Bone marrow (tissue), 2 donors: ENCODE results near the gene EPHA8.

Source experiments
- DNase-seq, 2 donors: peaks; one replicate each; lab custom pipeline; 2025; lab: John Stamatoyannopoulos, UW

The EPHA8 gene

DNA sequence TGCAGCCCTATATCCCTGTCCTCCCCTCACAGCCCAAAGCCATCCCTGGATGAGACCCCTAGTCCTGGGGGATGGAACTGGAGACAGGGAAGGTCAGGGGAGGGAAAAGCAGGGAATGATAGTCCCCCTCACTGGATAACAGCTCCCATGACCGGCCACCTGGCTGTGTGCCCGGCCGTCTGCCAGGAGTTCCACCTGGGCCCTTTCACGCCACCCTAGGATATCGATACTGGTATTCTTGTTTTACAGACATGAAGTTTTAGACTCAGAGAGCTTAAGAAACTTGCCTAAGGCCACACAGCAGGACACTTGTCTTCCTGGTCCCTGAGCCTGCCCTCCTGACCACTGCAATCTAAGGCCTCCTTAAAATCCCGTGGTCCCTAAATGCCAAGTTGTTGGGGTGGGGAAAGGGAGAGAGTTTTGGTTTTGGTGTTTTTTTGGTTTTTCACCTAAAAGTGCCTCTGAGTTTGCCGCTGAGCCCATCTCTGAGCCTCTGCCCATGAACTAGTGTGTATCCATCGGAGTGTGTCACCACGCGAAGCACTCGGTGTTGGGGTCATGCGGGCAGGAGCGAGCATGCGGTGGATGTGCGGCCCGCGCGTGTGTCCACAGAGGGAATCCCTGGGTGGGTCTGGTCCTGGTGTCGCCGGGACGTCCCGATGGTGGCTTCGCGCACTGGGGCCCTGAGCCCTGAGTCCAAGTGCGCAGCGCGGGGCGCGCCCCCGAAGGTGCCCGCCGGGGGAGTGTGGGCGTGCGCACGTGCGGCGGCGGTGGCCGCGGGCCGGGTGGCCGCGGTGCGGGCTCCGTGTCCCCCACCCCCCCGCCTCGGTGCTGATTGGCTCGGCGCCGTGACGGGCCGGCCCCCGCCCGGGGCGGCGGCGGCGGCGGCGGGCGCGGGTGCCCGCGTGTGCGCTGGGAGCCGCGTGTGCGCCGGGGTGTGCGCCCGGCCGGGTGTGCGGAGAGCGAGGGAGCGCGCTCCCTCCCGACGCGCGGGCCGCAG is at the start of gene EPHA8:
TSS of gene EPHA8 (plus strand) at position 906 of the 1,000 bp plus-strand sequence. CDS start 147 bp downstream, outside the sequence.
- DNase-seq: no peak

DNA sequence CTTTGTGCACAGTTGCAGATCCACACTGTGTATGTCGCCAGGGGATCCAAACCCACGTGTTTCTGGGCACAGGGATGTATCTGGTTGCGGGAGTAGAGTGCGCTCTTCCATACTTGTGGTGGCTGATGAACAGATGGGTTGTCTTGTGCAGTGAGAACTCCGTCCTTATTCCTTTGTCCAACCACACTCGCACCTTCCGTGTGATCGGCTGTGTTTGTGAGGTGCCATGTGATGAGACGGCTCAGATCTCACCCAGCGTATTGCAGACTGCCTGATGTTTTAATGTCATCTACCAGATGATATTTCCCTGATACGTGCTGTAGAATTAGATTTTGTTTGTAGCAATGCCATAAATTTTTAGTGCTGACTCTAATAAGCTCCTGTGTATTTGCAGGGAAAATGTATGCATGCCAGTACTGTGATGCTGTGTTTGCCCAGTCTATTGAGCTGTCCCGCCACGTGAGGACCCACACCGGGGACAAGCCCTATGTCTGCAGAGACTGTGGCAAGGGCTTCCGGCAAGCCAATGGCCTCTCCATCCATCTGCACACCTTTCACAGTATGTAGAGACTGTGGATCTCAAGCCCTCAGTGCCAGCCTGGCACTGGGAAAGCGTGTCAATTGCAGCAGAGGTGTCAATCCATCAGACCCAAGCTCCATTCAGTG is 46.2 kb upstream of the EPHA8 start:
- no peak for DNase-seq

DNA sequence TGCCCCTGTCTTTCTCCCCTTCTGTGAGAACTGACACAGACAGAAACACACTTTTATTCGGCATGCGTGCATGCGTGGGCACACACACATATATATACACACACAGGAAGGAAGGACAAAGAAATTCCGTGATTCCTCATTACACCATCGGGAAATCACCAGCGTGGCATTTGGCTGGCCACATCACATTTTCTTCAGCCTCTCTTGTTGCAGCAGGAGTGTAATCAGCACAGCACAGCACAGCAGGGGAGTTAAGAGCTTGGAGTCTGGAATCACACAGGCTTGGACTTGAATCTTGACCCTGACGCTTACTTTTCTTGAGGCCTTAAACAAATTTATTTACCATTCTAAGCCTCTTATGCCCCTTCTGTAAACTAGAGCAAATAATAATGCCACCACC is 45.3 kb upstream of the EPHA8 start:
- DNase-seq: no peak

DNA sequence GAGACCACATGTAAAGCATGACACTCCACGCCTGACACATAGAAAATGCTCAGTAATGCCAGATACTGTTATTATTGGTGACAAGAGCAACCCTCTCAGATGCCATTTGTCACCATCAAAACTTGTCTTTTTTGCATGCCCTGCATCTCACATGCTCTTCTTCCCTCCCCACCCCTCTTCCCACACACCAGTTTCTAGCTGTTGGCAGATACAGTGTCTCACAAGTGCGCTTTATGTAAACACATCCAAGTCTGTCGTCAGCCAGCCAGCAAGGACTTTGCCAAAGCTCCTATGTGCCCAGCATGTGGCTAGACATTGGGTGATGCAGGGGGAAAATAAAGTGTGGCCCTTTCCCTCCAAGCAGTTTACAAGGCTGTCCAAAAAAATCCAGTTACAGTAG is 44.9 kb upstream of the EPHA8 start:
- DNase-seq: no peak

DNA sequence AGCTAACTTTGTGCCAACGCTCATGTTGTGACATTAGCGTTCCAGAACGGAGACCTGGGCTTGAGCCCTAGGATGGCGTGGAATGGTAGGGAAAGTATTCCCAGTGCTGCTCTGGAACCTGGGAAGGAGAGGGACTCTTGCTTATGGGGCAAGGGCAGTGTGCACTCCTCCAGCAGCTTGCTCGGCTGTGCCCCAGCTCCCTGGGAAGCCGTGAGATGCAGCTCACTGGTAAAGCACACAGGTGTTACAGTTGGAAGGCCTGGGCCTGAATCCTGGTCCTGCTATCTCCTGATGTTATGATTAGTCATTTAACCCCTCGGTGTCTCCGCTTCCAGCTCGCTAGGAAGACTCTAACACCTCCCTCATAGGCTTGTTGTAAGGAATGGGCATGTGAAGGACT is 42.4 kb upstream of the EPHA8 start:
- no peak for DNase-seq

DNA sequence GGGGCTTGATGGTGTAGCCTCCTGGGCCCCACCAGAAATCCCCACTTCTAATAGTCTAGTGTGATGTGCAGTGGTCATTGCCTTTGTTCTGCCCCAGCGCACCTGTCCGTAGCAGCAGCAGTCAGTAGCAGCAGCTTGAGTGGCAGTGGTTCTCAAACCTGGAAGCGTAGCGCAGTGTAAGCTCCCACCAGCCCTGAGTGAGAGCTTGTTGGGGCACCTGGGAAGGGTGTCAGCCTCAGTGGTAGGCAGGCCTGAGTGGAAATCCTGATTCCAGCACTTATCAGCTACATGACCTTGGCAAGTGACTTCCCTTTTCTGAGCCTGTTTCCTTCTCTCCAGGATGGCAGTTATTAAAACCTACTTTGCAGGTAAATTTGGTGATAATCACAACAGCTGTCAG is 41.6 kb upstream of the EPHA8 start:
- no peak for DNase-seq

DNA sequence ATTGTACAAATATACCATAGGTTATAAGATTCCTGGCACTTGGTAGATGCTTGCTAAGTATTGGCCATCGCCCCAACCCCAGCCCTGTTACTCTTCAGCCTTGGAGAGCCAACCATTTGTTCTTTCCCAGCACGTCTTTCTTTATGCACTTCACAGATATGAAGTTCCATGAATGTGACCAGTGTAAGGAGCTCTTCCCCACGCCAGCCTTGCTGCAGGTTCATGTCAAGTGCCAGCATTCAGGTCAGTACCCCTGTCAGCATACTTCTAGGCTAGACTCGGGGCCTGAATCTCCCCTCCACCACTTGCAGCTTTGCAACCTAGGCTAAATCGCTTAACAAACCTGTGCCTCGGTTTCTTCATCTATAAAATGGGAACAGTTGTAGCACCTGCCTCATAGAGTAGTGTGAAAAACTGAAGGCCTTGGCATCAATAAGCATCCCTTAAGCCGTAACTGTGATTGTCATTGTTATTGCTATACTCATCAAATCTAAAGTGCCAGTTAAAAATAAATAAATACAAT is 41.0 kb upstream of the EPHA8 start:
- DNase-seq: no peak

DNA sequence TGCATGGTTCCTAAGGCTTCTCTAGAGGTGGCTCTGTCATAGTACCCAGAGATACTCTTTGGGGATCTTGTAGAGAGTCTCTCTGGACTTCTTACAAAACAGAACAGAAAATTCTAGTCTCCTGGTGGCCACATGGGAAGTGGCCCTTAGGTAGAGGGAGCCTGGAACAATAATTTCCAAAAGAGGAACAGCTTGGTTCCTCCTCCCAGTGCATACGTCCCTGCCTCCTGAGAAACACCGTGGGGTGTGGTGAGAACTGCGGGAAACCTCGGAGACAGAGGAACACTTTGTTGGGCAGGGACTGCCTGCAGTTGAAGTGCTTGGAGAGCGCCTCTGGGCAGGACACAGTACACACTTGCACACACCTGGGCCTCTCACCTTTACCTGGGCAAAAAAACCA is 38.8 kb upstream of the EPHA8 start:
- no peak for DNase-seq

DNA sequence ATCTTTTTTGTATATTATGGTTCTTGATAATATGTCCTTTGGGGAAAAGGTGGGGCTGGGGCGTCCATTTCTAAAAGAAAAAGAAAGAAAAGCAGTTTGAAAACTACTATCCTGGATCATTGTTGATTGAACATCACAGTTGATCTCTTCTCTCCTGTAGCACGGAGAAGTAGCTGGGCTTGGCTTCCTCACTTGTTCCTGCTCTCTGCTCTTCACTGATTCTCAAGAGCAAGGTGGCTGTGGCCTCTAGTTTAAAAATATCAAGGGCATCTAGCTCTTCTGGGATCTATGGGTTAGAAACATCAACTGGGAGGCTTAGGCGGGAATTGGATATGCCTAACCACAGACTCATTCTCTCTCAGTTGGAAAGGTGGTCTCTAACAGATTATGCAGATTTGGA is 38.1 kb upstream of the EPHA8 start:
- no peak for DNase-seq

DNA sequence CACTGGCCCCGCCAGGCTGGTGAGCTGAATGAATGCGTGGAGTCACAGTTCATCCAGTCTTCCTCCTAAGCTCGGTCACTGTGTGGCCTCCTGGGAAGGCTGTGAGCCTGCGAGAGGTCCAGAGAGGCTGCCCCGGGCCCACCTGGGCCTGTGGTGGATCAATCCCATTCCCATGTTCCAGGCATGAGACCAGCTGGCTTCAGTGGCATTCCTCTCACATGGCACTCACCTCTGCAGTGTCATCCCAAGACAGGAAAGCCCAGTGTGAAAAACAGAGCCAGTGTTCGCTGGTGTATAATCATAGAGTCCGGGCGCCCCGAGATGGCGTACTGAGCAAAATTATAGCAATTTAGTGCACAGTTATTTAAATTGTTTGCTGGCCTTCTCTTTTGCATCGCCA is 37.6 kb upstream of the EPHA8 start:
- no peak for DNase-seq

DNA sequence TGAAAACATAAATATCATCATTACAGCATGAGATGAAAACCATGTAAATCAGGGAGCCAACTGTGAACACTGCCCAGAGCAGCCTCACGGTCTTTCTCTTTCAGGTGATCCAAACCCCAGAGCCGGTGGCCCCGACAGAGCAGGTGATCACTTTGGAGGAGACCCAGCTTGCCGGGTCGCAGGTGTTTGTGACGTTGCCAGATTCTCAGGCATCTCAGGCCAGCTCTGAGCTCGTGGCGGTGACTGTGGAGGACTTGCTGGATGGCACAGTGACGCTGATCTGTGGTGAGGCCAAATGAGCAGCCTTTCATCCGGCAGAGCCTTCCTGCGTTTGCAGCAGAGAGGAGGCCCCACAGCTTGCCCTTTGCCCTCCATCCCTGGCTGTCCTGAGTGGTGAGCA is 37.2 kb upstream of the EPHA8 start:
- DNase-seq: no peak

DNA sequence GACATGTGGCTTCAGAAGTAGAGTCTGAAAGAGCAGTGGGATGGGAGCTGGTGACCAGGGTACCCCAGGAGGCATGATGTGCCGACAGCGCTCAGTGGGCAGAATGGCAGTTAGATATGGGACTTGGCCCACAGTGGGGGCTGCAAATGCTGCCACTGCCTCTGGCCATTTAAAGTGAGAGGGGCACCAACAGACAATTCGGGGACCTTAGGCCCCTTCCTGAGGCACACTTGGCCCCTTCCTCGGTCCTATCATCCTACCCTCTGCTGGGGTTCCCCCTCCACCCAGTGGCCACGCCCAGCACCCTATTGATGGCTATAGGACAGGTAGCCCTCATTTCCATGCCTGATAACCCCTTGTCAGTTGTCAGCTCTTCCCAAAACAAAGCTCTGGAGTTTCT is 36.6 kb upstream of the EPHA8 start:
- no peak for DNase-seq

DNA sequence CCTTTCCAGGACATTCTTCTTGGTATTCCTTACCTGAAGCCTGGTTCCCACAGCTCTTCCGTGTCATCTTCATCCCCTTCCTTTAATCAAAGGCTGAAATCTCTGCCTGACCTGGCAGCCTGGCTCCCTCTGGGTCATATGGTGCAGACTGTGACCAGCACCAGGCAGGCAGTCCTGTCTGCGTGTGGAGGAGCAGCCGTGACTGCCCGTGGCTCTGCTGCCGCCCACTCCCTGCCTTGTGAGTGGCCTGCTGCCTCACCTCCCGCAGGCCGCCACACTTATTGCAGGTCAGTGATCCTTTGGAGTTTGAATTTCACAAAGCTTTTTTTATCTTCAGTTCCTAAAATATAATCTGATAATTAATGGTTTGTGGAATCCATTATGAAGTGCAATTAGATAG is 36.2 kb upstream of the EPHA8 start:
- no peak for DNase-seq

DNA sequence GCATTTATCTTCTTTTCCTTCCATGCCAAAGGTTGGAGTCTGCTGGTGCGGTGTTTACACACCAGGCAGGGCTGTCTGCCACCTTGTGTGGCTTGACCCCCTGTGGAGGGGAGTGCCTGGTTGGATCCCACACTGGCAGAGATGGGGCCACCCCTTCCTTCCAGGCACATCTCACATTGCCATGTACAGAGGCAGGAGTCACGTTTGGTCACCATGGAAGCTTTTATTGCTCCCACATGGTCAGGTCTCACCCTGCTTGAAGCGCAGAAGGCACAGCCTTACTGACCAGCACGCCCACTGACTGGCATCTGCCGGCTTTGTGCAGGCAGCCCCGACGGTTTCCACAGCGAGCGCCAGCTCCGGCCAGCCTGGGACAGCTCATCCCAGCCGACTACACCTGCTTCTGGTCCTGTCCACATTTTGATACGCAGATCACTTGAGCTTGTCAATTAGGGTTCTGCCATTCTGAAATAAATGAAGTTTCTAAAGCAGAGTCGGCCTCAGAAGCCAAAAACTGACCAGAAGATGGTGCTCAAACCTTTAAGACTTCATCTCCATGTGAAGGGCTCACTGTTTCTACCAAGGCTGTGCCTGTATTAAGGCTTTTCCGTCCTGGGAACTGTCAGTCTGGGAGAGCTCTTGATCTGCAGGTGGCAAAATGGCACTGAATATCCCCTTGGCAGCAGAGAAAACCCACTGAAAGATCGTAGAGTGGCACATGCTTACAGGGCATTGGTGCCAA is 35.6 kb upstream of the EPHA8 start:
- no peak for DNase-seq

DNA sequence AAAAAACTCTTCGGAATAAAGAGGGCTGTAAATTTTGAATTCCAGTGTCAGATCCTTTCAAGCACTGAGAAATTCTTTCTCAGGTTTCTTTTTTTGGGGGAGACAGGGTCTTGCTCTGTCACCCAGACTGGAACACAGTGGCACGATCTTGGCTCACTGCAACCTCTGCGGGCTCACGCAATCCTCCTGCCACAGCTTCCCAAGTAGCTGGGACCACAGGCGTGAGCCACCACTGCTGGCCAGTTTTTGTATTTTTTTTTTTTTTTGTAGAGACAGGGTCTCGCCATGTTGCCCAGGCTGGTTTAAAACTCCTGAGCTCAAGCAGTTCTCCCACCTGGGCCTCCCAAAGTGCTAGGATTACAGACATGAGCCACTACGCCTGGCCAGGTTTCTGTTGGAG is 34.8 kb upstream of the EPHA8 start:
- no peak for DNase-seq

DNA sequence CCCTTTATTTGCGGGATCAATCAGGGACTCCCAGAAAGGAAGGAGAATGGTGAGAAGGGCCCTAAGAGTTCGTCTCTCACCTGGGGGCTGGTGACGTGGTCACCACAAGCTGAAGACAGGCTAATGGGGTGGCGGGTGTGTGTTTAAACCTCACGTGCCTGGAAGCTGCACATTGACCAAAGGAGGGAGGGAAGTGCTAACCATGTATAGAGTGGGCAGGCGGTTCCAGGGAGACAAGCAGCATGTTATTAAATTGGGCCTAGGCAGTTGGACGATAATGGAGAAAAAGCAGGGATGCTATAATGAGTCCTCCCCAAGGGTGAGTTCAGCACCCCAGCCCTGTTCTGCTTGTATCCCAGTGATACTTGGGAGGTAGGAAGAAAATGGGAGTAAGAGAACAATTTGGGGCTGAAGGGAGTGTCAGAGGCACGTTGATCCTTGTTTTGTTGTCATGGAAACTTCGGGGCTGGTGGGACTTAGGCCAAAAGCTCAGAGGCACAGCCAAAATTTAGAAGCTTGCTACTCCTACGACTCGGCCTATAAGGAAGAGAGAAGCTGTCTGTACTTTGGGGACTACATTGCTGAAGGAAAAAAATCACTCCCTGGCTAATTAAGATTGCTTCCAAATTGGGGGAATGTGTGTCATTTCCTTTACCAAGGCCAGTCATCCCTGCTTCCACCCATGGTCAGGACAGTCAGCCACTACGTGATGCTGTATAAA is 33.2 kb upstream of the EPHA8 start:
- no peak for DNase-seq

DNA sequence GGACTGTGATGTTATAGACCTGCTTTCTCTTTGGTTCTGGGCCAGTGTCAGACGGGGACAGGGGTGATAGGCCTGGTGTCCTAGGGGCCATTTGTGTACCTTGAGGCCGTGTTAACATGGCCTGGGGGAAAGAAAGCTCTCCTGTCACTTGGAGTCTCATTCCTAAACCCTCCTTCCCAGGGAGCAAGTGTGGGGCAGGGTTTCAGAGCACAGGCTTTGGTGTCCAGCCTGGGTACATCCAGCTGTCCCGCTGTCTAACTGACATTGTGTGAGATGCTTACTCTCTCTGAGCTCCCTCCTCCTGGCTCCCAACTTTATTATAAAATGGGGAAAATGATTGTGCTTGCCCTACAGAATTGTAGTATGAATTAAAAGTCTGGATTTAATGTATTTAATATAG is 32.6 kb upstream of the EPHA8 start:
- DNase-seq: no peak

DNA sequence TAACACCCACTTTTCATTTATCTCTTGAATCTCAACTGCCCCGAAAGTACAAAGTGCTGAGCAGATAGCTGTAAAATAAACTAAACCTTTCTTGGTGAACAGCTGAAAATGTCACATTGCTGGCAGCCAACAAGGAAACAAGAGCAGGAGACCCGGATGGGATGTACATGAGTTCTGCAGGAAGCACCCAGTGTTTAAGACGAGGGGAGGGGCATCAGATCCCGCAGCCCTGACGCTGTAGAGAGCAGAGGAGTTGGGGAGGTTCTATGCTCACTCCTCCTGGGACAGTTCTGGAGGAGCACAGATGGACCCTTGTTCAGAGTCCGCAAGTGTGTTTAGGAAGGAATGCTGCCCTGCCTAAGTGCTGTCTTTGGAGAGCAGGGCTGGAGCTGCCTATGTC is 32.0 kb upstream of the EPHA8 start:
- no peak for DNase-seq

DNA sequence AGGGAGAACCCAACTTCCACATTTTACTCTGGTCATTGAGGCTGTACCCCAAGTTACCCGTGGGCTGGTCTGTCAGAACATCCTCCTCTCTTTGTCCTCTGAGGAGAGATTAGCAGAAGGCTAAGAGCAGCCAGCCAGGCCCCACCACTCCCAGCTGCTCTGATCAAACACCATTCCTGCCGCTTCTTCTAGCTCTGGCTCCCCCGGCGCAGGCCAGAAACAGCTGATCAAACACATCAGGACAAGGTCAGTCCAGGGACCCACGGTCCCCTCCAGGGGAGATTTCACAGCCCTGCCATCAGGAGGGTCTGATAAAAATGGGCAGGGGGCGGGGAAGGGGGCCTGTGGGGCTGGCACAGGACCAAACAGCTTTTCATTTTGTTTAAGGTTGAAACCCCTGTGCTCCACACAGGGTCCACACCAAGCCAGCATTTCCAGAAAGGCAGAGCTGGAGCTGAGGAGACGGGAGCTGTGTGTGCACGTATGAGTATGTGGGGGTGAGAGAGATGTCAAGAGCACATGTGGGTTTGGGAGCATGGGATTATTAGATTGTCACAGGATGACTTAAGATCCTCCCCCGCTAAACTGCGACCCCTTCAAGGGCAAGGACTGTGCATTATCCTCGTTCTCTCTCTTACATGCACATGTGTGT is 29.9 kb upstream of the EPHA8 start:
- DNase-seq: no peak

DNA sequence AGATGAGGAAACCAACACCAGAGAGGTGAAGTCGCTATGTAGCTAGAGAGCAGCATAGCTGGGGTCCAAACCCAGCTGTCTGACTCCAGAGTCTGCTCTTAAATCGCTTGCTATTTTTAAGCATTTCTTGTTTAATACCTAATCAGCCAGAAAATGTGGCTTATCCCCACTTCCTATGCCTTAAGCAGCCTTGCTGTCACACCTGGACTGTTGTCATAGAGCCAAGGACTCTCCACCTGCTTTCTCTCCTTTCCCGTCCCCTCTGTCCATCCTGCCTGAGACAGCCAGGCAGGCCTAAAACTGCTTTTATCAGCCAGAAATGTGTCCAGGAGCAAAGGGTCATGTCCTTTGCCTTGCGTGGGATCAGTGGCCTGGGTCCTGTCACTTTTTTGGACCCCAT is 28.3 kb upstream of the EPHA8 start:
- DNase-seq: no peak

DNA sequence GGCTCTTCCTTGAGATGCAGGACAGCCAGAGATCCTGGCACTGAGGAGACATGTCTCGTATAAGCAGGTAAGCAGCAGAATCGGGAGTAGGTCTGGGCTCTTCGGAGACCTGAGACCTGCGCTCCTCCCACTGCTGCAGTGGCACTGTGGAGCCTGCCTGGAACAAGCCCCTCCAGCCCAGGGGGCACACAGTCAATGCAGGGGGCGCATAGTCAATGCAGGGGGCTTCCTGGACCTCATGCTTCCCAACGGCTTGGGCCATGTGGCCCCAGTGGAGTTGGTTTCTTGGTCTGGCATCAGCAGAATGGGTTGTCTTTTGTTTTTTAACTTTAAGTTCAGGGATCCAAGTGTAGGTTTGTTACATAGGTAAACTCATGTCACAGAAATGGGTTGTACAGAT is 27.9 kb upstream of the EPHA8 start:
- DNase-seq: no peak
